ENCODE results near the gene BRAT1. TPM values are rescaled to one million over a fixed set of nuclear protein-coding genes. Genes with fewer than 3 reads are reported as not detected.
A peak's percentile ranks its signal among the peaks of the same experiment; 100 is the strongest.

Gene BRAT1
- total RNA-seq = 66.0 TPM

DNA sequence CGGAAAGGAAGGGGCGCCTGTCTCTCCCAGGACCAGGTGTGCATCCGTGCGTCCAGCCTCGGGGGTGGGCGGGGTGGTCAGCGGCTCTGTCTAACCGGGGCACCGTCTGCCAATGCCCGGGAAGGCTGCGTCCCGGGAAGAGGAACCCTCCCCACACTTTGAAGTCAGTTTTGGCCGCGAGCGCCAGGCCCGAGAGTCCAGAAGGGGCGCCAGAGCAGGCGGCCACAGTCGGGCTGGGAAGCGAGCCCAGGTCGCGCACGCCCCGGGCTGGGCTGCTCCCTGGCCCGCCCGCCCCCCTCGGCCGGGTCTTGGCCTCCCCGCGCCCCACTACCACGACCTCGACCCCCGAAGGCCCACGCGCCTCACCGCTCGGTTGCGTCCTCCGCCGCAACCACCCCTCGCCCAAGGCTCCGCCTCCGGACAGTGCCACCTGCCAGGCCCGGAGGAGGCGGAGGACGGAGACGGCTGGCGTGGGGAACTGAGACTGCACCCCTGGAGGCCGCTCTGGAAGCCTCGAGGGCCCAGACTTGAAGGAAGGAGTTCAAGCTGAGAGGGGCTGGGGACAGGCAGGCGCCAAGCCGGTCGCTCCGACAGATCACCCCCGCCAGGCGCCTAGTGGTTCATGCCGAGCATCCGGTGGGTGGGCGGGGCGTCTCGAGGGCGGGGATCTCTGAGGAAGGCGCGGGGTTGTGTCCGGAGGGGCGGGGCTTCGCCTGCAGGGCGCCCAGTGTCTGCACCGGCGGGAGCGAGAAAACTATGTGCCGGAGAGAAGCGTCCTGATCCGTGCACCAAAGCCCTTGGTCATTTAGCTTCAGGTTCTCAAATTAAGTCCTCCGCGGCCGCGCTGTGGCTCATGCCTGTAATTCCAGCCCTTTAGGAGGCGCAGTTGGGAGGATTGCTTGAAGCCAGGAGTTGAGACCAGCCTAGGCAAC is at the start of gene BRAT1:
TSS of gene BRAT1 (minus strand) at position 404 of the 932 bp plus-strand sequence. CDS start 1,093 bp downstream, outside the sequence.
- H3K4me3 ChIP-seq = peak within 1 kb of the TSS; percentile 68 to 74
- H3K27me3 ChIP-seq = no peaks in the 10 kb centered on the region
- no peaks in the 10 kb centered on the region for H3K36me3 ChIP-seq
- intact Hi-C loops (cut with DNase I) = loop anchor here (5.0 to 10.0 kb wide), 2 partner anchors 78 to 79 kb away; partner anchors contain the start of genes GRIFIN and TTYH3
- H3K4me1 ChIP-seq = peaks cover 52% of the 10 kb centered on the region
- TF ChIP-seq POLR2AphosphoS5 (IDR thresholded peaks at IDR 0.05; ENCODE audit: insufficient read depth in 1 of 2, low read depth in 1 of 2) (peak; percentile 79 to 89), CTCF (IDR thresholded peaks at IDR 0.05) (peak in 1 of 3 experiments; percentile 18), POLR2A (IDR thresholded peaks at IDR 0.05) (peak in 1 of 2 donors; percentile 49)
- peak in 1 of 2 donors; percentile 94 for DNase-seq (ENCODE audit: extremely low spot score in 2 of 2)
- H3K9me3 ChIP-seq = no peaks in the 10 kb centered on the region
- H3K27ac ChIP-seq = peak within 1 kb of the TSS; percentile 95

DNA sequence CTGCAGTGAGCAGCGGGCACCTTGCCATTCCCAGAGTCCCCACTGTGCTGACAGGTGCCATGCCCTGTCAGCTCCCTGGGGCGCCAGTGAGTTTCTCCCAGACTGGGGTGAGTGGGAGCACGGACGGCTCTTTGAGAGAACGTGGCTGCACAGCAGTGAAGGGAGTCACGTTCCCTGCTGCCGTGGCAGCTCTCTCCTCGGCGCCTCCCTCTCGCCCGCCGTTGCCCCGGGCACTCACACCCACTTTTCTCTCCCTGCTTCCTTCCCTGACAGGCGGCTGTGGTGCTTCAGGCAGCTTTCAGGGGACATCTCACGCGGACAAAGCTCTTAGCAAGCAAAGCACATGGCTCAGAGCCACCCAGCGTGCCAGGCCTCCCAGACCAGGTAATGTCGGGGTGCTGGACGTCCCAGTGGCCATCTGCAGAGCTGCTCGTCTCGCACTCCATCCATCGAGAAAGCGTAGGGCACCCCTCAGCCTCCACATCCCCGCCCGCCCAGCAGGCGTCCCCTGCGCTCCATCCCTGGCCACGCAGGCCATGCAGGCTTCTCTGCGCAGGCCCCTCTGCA is 49.4 kb upstream of the BRAT1 start:
- no peak overlapping the region for H3K27ac ChIP-seq
- H3K4me1 ChIP-seq = peaks cover 15% of the 10 kb centered on the region
- intact Hi-C loops (cut with DNase I) = no loop called here
- DNase-seq (ENCODE audit: extremely low spot score in 2 of 2) = no peak
- H3K36me3 ChIP-seq = peaks cover 0 to 14% of the 10 kb centered on the region in 2 donors
- H3K27me3 ChIP-seq = no peaks in the 10 kb centered on the region
- H3K9me3 ChIP-seq = no peaks in the 10 kb centered on the region
- H3K4me3 ChIP-seq = no peak overlapping the region
- TF ChIP-seq POLR2A (IDR thresholded peaks at IDR 0.05) (no peak), POLR2AphosphoS5 (IDR thresholded peaks at IDR 0.05; ENCODE audit: insufficient read depth in 1 of 2, low read depth in 1 of 2) (no peak), CTCF (IDR thresholded peaks at IDR 0.05) (no peak)

DNA sequence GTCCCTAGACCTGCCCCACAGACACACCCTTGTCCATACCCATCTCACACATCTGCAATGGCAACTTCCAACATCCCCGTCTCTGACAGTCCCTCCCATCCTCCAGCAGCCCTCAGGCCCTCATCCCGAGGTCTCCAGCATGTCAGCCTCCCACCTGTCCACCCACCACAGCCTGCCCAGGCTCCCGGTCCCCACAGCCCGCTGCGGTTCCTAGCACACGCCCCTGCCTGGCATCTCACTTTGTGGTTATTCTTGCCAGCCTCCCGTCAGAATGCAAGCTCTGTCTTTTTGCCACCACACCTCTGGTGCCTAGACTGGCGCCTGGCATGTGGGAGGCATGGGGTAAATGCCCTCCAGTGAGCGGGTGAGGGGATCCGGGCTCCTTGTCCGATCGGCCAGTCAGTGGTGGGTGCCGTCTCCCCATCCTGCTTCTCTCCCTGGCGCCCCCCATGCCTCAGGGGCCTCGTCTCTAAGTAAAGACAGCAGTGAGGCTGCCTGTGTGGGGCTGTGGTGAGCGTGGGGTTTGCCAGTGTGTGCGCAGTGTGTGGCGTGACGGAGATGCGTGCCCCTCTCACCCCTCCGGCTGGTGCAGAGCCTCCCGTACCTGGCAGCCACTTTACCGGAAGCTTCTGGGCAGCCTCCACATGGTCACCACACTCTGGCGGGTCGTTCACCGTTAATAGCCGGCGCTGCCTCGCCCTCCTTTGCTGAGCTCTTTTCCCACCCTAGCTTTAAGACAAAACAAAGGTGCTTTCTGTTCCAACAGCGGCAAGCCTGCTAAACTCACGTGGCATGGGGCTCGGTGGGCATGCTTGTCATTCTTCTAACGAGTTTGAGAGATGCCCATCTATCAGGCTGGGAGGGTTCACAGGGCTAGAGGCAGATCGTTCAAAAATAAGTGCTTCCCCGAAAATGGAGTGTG is 48.0 kb upstream of the BRAT1 start:
- intact Hi-C loops (cut with DNase I) = no loop called here
- Histone ChIP-seq H3K27me3 (no peaks in the 10 kb centered on the region), H3K4me1 (peaks cover 13% of the 10 kb centered on the region), H3K27ac (no peak overlapping the region), H3K9me3 (no peaks in the 10 kb centered on the region), H3K36me3 (peaks cover 0 to 21% of the 10 kb centered on the region in 2 donors), H3K4me3 (no peak overlapping the region)
- DNase-seq (ENCODE audit: extremely low spot score in 2 of 2) = no peak
- TF ChIP-seq POLR2A (IDR thresholded peaks at IDR 0.05) (no peak), CTCF (IDR thresholded peaks at IDR 0.05) (no peak), POLR2AphosphoS5 (IDR thresholded peaks at IDR 0.05; ENCODE audit: insufficient read depth in 1 of 2, low read depth in 1 of 2) (no peak)

GRCh38 chr7:2602406-2603043 is 47.2 kb upstream of the BRAT1 start:
- Histone ChIP-seq H3K27me3 (no peaks in the 10 kb centered on the region), H3K9me3 (no peaks in the 10 kb centered on the region), H3K27ac (no peak overlapping the region), H3K4me1 (peaks cover 10% of the 10 kb centered on the region), H3K4me3 (no peak overlapping the region), H3K36me3 (peaks cover 0 to 29% of the 10 kb centered on the region in 2 donors)
- intact Hi-C loops (cut with DNase I) = no loop called here
- DNase-seq (ENCODE audit: extremely low spot score in 2 of 2) = no peak
- TF ChIP-seq CTCF (IDR thresholded peaks at IDR 0.05) = no peak
- TF ChIP-seq POLR2AphosphoS5 (IDR thresholded peaks at IDR 0.05; ENCODE audit: insufficient read depth in 1 of 2, low read depth in 1 of 2) = no peak

All from vagina (tissue), 2 donors.